D721Med (cell line): ENCODE data around the gene FGR.

Source experiments
- DNase-seq: peaks from one replicate; pipeline ENCODE4 v3.0.0; 2011; ENCODE audit warnings: low spot score; ENCODE audit not compliant: insufficient read length
- FAIRE-seq: peaks from 2 replicates; lab custom pipeline; 2011; peaks lifted over from hg19 to GRCh38; lab: Jason Lieb, UNC
- CTCF ChIP-seq: IDR thresholded peaks from 2 replicates; pipeline ENCODE4 v1.5.1; 2012; ENCODE audit warnings: mild to moderate bottlenecking, control low read depth; ENCODE audit not compliant: insufficient read depth; ENCODE audit errors: missing control alignments

FGR gene

GRCh38 chr1:27665016-27665651 lies 30.1 kb upstream of the FGR start:
- FAIRE-seq (no peak), DNase-seq (no peak)
- no peak for TF ChIP-seq CTCF

GRCh38 chr1:27664291-27664690 lies 29.3 kb upstream of the FGR start:
- DNase-seq: no peak
- TF ChIP-seq CTCF: no peak
- no peak for FAIRE-seq

- TF ChIP-seq CTCF: peak; percentile 73
- FAIRE-seq: no peak
- peak; percentile 63 for DNase-seq
These were observed 27.9 kb upstream of the FGR start for GRCh38 chr1:27662707-27663393.

GRCh38 chr1:27662261-27662660 lies 27.3 kb upstream of the FGR start:
- FAIRE-seq (no peak), DNase-seq (no peak)
- TF ChIP-seq CTCF: no peak

- DNase-seq (no peak), FAIRE-seq (no peak)
- TF ChIP-seq CTCF: no peak
These were observed 26.6 kb upstream of the FGR start for GRCh38 chr1:27661412-27662075.

- FAIRE-seq: no peak
- no peak for TF ChIP-seq CTCF
- DNase-seq: no peak
These were observed 25.4 kb upstream of the FGR start for GRCh38 chr1:27660300-27660835.
